GM19397 (cell line): ENCODE measurements around the gene SCUBE2.
A peak's percentile ranks its signal among the peaks of the same experiment; 100 is the strongest.

Experiments
- ATAC-seq: cut with Tn5 transposase; IDR thresholded peaks from one replicate; pipeline ENCODE4 v1.9.1; 2021; ENCODE audit warnings: mild to moderate bottlenecking, moderate library complexity; ENCODE audit not compliant: unreplicated experiment

The SCUBE2 gene

GRCh38 chr11:9049959-9050358 is 41.4 kb downstream of the SCUBE2 start:
- no peak for ATAC-seq

GRCh38 chr11:9047964-9048523 is 43.4 kb downstream of the SCUBE2 start:
- no peak for ATAC-seq

- no peak for ATAC-seq
Observed at GRCh38 chr11:9046481-9046880, 44.9 kb downstream of the SCUBE2 start.

- ATAC-seq = no peak
Observed at GRCh38 chr11:9042488-9042887, 48.9 kb downstream of the SCUBE2 start.

GRCh38 chr11:9041747-9042146 is 49.7 kb downstream of the SCUBE2 start:
- ATAC-seq = no peak

GRCh38 chr11:9040410-9040809 is 51.0 kb downstream of the SCUBE2 start:
- no peak for ATAC-seq

- no peak for ATAC-seq
Observed at GRCh38 chr11:9039863-9040262, 51.5 kb downstream of the SCUBE2 start.

GRCh38 chr11:9039198-9039597 is 52.2 kb downstream of the SCUBE2 start:
- no peak for ATAC-seq

- no peak for ATAC-seq
Observed at GRCh38 chr11:9038541-9038940, 52.9 kb downstream of the SCUBE2 start.

GRCh38 chr11:9037963-9038362 is 53.4 kb downstream of the SCUBE2 start:
- no peak for ATAC-seq

- no peak for ATAC-seq
Observed at GRCh38 chr11:9037046-9037780, 54.2 kb downstream of the SCUBE2 start.

- ATAC-seq = no peak
Observed at GRCh38 chr11:9030601-9031000, 60.8 kb downstream of the SCUBE2 start.

- ATAC-seq = no peak
Observed at GRCh38 chr11:9029422-9029821, 62.0 kb downstream of the SCUBE2 start.

- no peak for ATAC-seq
Observed at GRCh38 chr11:9028581-9028980, 62.8 kb downstream of the SCUBE2 start.

- no peak for ATAC-seq
Observed at GRCh38 chr11:9025101-9025850, 66.1 kb downstream of the SCUBE2 start.

- ATAC-seq = no peak
Observed at GRCh38 chr11:9022961-9023680, 68.3 kb downstream of the SCUBE2 start.

GRCh38 chr11:9020916-9021315 is 70.5 kb downstream of the SCUBE2 start:
- no peak for ATAC-seq

GRCh38 chr11:9019861-9020260 is 71.5 kb downstream of the SCUBE2 start:
- no peak for ATAC-seq

GRCh38 chr11:9017773-9018172 is 73.6 kb downstream of the SCUBE2 start:
- no peak for ATAC-seq

- no peak for ATAC-seq
Observed at GRCh38 chr11:9016916-9017642, 74.3 kb downstream of the SCUBE2 start.

- ATAC-seq = peak; percentile 68
Observed at GRCh38 chr11:9015677-9016076, 75.7 kb downstream of the SCUBE2 start.
